Camera-type eye (tissue), 1 donor: ENCODE data around the gene MS4A6A. TPM values are rescaled to one million over a fixed set of nuclear protein-coding genes. Genes with fewer than 3 reads are reported as not detected.

Experiments
- total RNA-seq: library from RNA; depleted of rRNA; stranded (reverse); fragments of >200 nt; gene quantifications from one replicate; pipeline ENCODE4 v1.2.3, GENCODE V29; 2014

The MS4A6A gene, protein sequence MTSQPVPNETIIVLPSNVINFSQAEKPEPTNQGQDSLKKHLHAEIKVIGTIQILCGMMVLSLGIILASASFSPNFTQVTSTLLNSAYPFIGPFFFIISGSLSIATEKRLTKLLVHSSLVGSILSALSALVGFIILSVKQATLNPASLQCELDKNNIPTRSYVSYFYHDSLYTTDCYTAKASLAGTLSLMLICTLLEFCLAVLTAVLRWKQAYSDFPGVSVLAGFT
- 16.2 TPM for total RNA-seq

DNA sequence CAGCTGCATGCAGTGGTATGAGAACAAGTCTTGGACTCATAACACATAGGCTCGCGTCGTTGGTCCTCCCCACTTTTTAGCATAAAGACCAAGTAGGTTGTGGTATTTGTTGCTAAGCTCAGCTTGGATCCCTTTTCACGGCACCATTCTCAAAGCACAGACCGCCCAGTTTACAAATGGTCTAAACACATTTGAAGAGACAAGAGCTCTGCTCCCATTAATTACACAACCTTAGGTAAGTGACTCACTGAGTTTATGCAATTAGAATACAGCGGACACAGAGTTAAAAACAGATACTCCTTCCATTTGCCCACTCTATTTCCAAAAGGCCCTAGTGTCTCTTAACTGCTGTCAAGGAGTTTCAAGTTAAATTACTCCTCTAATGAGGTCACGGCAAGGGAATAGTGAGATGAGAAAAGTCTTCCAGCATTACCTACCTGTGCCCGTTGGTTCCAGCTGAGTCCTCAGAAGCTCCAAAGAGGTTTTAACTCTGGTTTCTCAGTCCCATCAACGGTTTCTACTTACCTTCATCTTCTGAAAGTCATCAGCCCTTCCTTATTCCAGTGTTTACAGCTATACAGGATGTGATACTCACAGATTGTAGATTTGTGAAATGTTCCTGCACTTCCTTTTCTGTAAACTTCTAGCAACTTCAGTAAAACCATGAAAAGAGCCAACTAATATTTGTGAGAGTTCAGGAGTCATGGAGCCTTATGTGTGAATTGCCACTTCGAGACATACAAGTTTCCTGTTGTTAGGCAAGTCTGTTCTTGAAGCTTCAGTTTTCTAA lies at the start of gene MS4A6A:
TSS of gene MS4A6A (minus strand) at position 543 of the 790 bp plus-strand sequence. CDS start 1,356 bp downstream, outside the sequence.

Other genes with a start within 250 kb of the MS4A6A start
- gene OOSP1, start 244.7 kb downstream of the MS4A6A start, total RNA-seq: not detected
- gene OOSP4A, start 219.1 kb downstream of the MS4A6A start, total RNA-seq: not detected
- not detected for gene OOSP4B, start 165.9 kb downstream of the MS4A6A start, total RNA-seq
- gene OOSP2, start 142.7 kb downstream of the MS4A6A start, total RNA-seq: not detected
- gene MS4A3, start 126.4 kb downstream of the MS4A6A start, total RNA-seq: 2.3 TPM
- 1.5 TPM for gene MS4A2, start 94.4 kb downstream of the MS4A6A start, total RNA-seq
- gene MS4A4E, start 60.1 kb upstream of the MS4A6A start, total RNA-seq: 0.49 TPM
- 3.6 TPM for gene MS4A4A, start 97.6 kb upstream of the MS4A6A start, total RNA-seq
- gene MS4A6E, start 144.2 kb upstream of the MS4A6A start, total RNA-seq: not detected
- gene MS4A7, start 195.4 kb upstream of the MS4A6A start, total RNA-seq: 8.8 TPM
- gene MS4A14, start 213.4 kb upstream of the MS4A6A start, total RNA-seq: not detected
- not detected for gene MS4A5, start 246.5 kb upstream of the MS4A6A start, total RNA-seq